Measurements from ENCODE around the gene PCDHGA8.

GRCh38 chr5:141363952-141364660 is 28.3 kb upstream of the PCDHGA8 start, which contains the start of gene PCDHGA5:
- TF ChIP-seq CTCF (IDR thresholded peaks at IDR 0.05) (no peak), POLR2AphosphoS5 (IDR thresholded peaks at IDR 0.05) (no peak)

Data from gastroesophageal sphincter (tissue), 3 donors.